GM12878 (cell line): Measurements from ENCODE around the gene SCUBE2. TPM values are rescaled to one million over a fixed set of nuclear protein-coding genes. Genes with fewer than 3 reads are reported as not detected.

Experiments
- BACH1 ChIP-seq: fragments of 450-650 bp; IDR thresholded peaks from 2 replicates; pipeline ENCODE4 v1.6.1; 2017; ENCODE audit warnings: mild to moderate bottlenecking, borderline replicate concordance
- E4F1 ChIP-seq: fragments of 450-650 bp; IDR thresholded peaks from 2 replicates; pipeline ENCODE4 v1.6.1; 2018; ENCODE audit warnings: borderline replicate concordance, mild to moderate bottlenecking; ENCODE audit not compliant: partially characterized antibody
- FOS ChIP-seq: IDR thresholded peaks from 3 replicates; pipeline ENCODE4 v1.6.1; 2011; ENCODE audit warnings: borderline replicate concordance; ENCODE audit not compliant: insufficient read length; ENCODE audit errors: extremely low read depth
- KDM1A ChIP-seq: fragments of 200-600 bp; sonication (generic); IDR thresholded peaks from 2 replicates; pipeline ENCODE4 v1.6.1; 2016; ENCODE audit warnings: borderline replicate concordance
- MTA3 ChIP-seq: IDR thresholded peaks from 2 replicates; pipeline ENCODE4 v1.6.1; 2012; ENCODE audit warnings: low read length, inconsistent platforms, borderline replicate concordance
- MXI1 ChIP-seq: fragments of 150-350 bp; IDR thresholded peaks from 2 replicates; pipeline ENCODE4 v1.6.1; 2011; ENCODE audit warnings: low read depth, mild to moderate bottlenecking, inconsistent platforms, low read length, improper control_type of control experiment
- PBX3 ChIP-seq: IDR thresholded peaks from 2 replicates; pipeline ENCODE4 v1.6.1; 2011; ENCODE audit warnings: mild to moderate bottlenecking, low read depth, low read length, moderate library complexity; ENCODE audit not compliant: insufficient replicate concordance
- PKNOX1 ChIP-seq: fragments of 450-650 bp; IDR thresholded peaks from 2 replicates; pipeline ENCODE4 v1.6.1; 2016; ENCODE audit warnings: mild to moderate bottlenecking
- POLR2A ChIP-seq: IDR thresholded peaks from 2 replicates; pipeline ENCODE4 v1.6.1; 2011; ENCODE audit warnings: low read depth, mild to moderate bottlenecking, low read length
- RAD21 ChIP-seq: IDR thresholded peaks from 2 replicates; pipeline ENCODE4 v1.6.1; 2011; ENCODE audit warnings: mild to moderate bottlenecking, low read depth, low read length, moderate library complexity; ENCODE audit not compliant: insufficient read depth
- RBBP5 ChIP-seq: fragments of 200-600 bp; sonication (generic); conservative IDR thresholded peaks from 2 replicates; pipeline ENCODE4 v1.6.1; 2016
- RFX5 ChIP-seq: IDR thresholded peaks from 2 replicates; pipeline ENCODE4 v1.6.1; 2011; ENCODE audit warnings: low read depth, low read length, improper control_type of control experiment
- SKIL ChIP-seq: fragments of 450-650 bp; IDR thresholded peaks from 2 replicates; pipeline ENCODE4 v1.6.1; 2017; ENCODE audit warnings: mild to moderate bottlenecking, low read depth, inconsistent platforms; ENCODE audit not compliant: poor library complexity, severe bottlenecking
- SREBF2 ChIP-seq: IDR thresholded peaks from 2 replicates; pipeline ENCODE4 v1.6.1; 2012; ENCODE audit warnings: mild to moderate bottlenecking, low read length
- TAF1 ChIP-seq: IDR thresholded peaks from 2 replicates; pipeline ENCODE4 v1.6.1; 2011; ENCODE audit warnings: mild to moderate bottlenecking, low read depth, low read length, borderline replicate concordance
- ZZZ3 ChIP-seq: IDR thresholded peaks from 2 replicates; pipeline ENCODE4 v1.6.1; 2011; ENCODE audit warnings: low read depth; ENCODE audit not compliant: control insufficient read depth, insufficient read length
- polyA plus RNA-seq, 11 experiments: library from polyadenylated mRNA; depleted of rRNA in 4 of 11; unstranded in 6 of 11; stranded (reverse) in 5 of 11; fragments of >200 nt; fragmentation: Nextera tagmentation in 4 of 11; fragmentation: Illumina TruSeq in 1 of 11; extraction: Ambion mirVana in 4 of 11; extraction: Trizol in 1 of 11; gene quantifications; 1 replicate in 1 of 11; 2 replicates in 10 of 11; pipeline versions ENCODE4 v1.2.1 to v1.2.3, GENCODE V29; 2011 to 2016; ENCODE audit warnings: inconsistent platforms in 2 of 11, missing spikeins in 2 of 11, low read depth in 1 of 11
- total RNA-seq, 4 experiments: library from RNA; depleted of rRNA in 3 of 4; stranded (reverse); fragments of >200 nt in 3 of 4; fragmentation: Illumina TruSeq in 1 of 4; extraction: Trizol in 1 of 4; gene quantifications; 2 replicates each; pipeline versions ENCODE4 v1.2.1 to v1.2.3, GENCODE V29; 2013 to 2021
- TF ChIP-seq, protein P1 (sequence below): fragments of 450-650 bp; IDR thresholded peaks from 2 replicates; pipeline ENCODE4 v1.6.1; 2017; ENCODE audit warnings: mild to moderate bottlenecking, moderate library complexity
- TF ChIP-seq, protein P2 (sequence below): IDR thresholded peaks from 2 replicates; pipeline ENCODE4 v1.6.1; 2011; ENCODE audit warnings: low read depth, mild to moderate bottlenecking, low read length, moderate library complexity, borderline replicate concordance; ENCODE audit errors: extremely low read depth

SCUBE2 gene
- total and polyA plus RNA-seq, 10 of the 15 experiments (the other 5 are each of a cell fraction or from before 2014, with no cell fraction given): 0.12 to 0.56 (median 0.31) TPM; not detected in 2

- no peak for TF ChIP-seq ZZZ3
- TF ChIP-seq KDM1A: no peak
- peak; percentile 2; the same call in 1 of the 2 replicates for TF ChIP-seq MTA3
- no peak for TF ChIP-seq PBX3
- TF ChIP-seq PKNOX1: no peak
- TF ChIP-seq POLR2A: no peak
- TF ChIP-seq SKIL: no peak
- TF ChIP-seq, protein P1, sequence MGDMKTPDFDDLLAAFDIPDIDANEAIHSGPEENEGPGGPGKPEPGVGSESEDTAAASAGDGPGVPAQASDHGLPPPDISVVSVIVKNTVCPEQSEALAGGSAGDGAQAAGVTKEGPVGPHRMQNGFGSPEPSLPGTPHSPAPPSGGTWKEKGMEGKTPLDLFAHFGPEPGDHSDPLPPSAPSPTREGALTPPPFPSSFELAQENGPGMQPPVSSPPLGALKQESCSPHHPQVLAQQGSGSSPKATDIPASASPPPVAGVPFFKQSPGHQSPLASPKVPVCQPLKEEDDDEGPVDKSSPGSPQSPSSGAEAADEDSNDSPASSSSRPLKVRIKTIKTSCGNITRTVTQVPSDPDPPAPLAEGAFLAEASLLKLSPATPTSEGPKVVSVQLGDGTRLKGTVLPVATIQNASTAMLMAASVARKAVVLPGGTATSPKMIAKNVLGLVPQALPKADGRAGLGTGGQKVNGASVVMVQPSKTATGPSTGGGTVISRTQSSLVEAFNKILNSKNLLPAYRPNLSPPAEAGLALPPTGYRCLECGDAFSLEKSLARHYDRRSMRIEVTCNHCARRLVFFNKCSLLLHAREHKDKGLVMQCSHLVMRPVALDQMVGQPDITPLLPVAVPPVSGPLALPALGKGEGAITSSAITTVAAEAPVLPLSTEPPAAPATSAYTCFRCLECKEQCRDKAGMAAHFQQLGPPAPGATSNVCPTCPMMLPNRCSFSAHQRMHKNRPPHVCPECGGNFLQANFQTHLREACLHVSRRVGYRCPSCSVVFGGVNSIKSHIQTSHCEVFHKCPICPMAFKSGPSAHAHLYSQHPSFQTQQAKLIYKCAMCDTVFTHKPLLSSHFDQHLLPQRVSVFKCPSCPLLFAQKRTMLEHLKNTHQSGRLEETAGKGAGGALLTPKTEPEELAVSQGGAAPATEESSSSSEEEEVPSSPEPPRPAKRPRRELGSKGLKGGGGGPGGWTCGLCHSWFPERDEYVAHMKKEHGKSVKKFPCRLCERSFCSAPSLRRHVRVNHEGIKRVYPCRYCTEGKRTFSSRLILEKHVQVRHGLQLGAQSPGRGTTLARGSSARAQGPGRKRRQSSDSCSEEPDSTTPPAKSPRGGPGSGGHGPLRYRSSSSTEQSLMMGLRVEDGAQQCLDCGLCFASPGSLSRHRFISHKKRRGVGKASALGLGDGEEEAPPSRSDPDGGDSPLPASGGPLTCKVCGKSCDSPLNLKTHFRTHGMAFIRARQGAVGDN: no peak
- TF ChIP-seq SREBF2: no peak
- no peak for TF ChIP-seq RFX5
- no peak for TF ChIP-seq MXI1
- no peak for TF ChIP-seq TAF1
- no peak for TF ChIP-seq RBBP5
- TF ChIP-seq FOS: no peak
- TF ChIP-seq, protein P2, sequence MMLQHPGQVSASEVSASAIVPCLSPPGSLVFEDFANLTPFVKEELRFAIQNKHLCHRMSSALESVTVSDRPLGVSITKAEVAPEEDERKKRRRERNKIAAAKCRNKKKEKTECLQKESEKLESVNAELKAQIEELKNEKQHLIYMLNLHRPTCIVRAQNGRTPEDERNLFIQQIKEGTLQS: no peak
- peak; percentile 95 for TF ChIP-seq RAD21
- no peak for TF ChIP-seq BACH1
- no peak for TF ChIP-seq E4F1
Measured at GRCh38 chr11:9137293-9138132, 46.1 kb upstream of the SCUBE2 start (continued).
